SK-MEL-5 (cell line): Measurements from ENCODE around the gene WNK2. TPM values are rescaled to one million over a fixed set of nuclear protein-coding genes. Genes with fewer than 3 reads are reported as not detected.

Experiments used
- DNase-seq: peaks from one replicate; pipeline ENCODE4 v3.0.0-alpha.2; 2016; ENCODE audit warnings: low read depth, low spot score
- in situ Hi-C: cut with HindIII; loops from 2 replicates; pipeline ENCODE4 v1.10.0; 2016; ENCODE audit warnings: low sequenced_read_pairs, high pct_unique_total_duplicates, low pct_unique_long_range_greater_than_20kb
- total RNA-seq: library from RNA; depleted of rRNA; stranded (reverse); fragments of >200 nt; shearing (Covaris generic); gene quantifications from 2 replicates; pipeline ENCODE4 v1.2.3, GENCODE V29; 2014

WNK2 gene
- total RNA-seq, 1 experiment from 2014 or later = 2.4 TPM

- no peak for DNase-seq
- in situ Hi-C loops = no loop called here
Measured at GRCh38 chr9:93156475-93157008, 27.4 kb upstream of the WNK2 start.

- in situ Hi-C loops = no loop called here
- DNase-seq = peak; percentile 86
Measured at GRCh38 chr9:93159601-93160471, 24.1 kb upstream of the WNK2 start.

- DNase-seq = no peak
- in situ Hi-C loops = no loop called here
Measured at GRCh38 chr9:93161786-93162562, 22.0 kb upstream of the WNK2 start.

DNA sequence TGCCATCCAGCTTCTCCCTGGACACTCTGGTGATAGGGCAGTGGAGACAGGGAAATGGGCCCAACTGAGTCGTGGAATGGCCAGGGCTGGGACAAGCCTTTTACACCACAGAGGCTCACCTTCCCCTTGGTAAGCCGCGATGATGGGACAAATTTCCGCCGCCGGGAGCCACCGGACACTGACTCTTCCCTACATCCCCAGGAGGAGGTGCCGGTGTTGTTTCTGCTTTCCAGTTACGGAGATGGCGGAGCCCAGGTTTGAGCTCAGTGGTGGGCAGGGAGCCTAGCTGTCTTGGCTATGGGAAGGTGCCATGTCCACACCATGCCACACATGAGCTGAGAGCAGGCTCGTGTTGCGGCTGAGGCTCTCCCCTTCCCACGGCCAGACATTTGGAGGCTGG is 19.9 kb upstream of the WNK2 start:
- no peak for DNase-seq
- in situ Hi-C loops = no loop called here

GRCh38 chr9:93166699-93167098 is 17.2 kb upstream of the WNK2 start:
- DNase-seq = no peak

DNA sequence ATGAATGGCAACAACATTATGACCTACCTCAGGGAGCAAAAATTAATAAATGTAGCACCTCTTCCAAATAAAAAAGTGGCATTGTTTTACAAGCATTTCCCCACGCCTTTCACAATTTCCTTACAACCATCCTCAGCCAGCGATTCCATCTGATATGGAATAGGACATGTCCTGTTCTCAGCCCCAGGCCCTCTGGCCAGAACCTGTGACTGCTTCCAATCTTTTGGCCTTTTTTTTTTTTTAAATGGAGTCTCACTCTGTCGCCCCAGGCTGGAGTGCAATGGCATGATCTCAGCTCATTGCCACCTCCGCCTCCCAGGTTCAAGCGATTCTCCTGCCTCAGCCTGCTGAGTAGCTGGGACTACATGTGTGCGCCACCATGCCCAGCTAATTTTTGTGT is 16.8 kb upstream of the WNK2 start:
- in situ Hi-C loops = no loop called here
- no peak for DNase-seq

More at GRCh38 chr9:93166699-93167098, 17.2 kb upstream of the WNK2 start:
- in situ Hi-C loops = no loop called here

DNA sequence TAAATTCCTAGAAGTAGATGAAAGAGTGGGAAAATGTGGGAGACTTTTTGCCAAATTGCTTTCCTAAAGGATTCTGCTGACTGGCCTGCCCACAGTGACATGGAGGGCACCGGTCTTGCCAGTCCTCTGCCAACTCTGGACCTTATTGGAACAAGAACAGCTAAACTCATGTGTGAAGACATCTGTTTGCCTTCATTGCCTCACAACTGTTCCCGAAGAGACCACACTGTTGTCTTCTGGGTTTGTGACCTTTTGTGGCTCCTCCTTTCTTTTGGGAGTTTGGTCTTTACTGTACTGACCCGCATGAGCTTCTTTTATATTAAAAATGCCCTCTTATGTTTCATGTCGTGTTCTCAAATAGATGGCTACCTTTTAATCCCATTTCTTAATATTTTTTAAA is 16.1 kb upstream of the WNK2 start:
- in situ Hi-C loops = no loop called here
- no peak for DNase-seq

GRCh38 chr9:93168581-93168980 is 15.4 kb upstream of the WNK2 start:
- in situ Hi-C loops = no loop called here
- DNase-seq = no peak

GRCh38 chr9:93169444-93169843 is 14.5 kb upstream of the WNK2 start:
- DNase-seq = no peak
- in situ Hi-C loops = no loop called here

- in situ Hi-C loops = no loop called here
- no peak for DNase-seq
Measured at GRCh38 chr9:93170571-93170970, 13.4 kb upstream of the WNK2 start.

DNA sequence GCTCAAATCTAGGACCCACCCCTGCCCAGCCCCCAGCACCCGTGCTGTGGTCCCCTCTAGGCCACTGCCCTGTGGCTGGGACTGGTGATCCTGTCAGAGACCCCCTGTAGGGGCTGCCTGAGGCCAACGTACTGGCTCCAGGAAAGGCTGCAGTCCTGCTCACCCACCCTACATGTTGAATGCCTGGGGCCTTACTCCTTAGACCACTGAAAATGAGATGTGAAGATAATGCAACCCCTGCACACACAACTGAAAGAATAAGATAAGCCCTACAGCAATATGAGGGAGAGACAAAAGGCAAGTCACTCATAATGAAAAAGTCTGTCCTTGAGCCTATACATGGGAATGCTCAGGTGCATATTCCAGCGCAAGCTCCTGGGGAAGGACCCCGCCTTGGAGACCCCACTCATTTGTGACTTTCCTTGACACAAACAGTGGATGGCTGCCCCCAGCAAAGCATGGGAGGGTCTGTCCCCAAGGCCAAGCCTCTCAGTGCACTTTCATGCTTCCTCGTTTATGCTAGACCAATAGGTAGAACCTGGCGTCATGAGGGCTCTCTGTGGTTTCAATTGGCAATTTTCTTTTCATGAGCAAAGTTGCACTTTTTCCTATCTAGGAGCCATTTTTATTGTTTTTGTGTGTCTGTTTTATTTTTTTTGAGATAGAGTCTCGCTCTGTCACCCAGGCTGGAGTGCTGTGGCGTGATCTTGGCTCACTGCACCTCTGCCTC is 12.5 kb upstream of the WNK2 start:
- in situ Hi-C loops = no loop called here
- DNase-seq = no peak

DNA sequence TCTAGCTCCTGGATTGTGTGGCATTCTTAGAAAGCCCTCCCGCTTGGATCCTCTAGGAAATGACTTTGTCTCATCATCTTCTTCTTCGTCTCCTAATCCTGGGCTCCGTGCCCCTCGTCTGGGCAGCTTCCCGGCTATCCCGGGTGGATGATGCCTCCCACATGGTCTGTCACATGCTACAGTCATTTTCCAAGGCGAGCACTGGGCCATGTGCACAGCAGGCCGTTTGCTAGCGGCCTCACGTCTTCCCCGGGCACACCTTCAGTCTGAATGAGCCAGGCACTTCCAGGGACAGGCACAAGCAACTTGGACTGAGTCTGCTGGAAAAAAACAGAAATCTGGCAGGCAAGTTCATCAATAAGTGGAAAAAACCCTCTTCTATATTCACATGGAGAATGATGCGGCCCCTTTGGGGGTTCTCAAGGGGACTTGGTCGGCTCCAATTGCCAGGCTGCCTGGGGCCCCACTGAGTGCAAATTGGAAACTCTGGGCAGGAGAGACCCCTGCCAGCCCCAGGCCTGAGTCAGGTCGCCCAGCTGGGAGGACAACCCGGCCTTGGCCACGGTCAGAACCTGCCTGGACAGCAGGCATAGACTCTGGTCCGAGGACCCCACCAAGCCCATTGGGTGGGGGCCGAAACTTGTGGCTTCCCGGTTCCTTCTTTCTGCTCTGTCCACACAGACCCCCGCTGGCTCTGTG is 11.1 kb upstream of the WNK2 start:
- no peak for DNase-seq
- in situ Hi-C loops = no loop called here

GRCh38 chr9:93173365-93174051 is 10.4 kb upstream of the WNK2 start:
- in situ Hi-C loops = no loop called here
- no peak for DNase-seq

- in situ Hi-C loops = no loop called here
- DNase-seq = no peak
Measured at GRCh38 chr9:93174976-93175375, 9.0 kb upstream of the WNK2 start.

DNA sequence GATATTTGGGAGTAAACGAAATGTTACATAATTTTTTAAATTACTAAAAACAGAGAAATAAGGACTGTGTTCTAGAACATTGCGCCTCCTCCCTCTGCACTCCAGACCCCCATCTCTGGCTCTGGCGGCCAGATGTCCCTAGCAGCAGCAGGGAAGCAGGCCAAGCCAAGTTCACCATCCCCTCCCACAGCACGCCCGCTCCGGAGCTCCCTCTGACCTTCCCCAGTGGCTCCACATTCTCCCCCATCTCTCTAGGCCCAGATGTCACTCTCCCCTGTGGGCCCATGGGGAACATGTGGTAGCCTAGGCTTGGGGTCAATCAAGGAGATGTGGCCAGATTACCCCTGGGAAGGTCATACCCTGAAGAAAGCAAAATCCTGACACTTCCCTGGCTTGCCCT is 6.3 kb upstream of the WNK2 start:
- no peak for DNase-seq
- in situ Hi-C loops = no loop called here

- DNase-seq = no peak
Measured at GRCh38 chr9:93178851-93179786, 4.8 kb upstream of the WNK2 start.

More at GRCh38 chr9:93178851-93179786, 4.8 kb upstream of the WNK2 start:
- in situ Hi-C loops = no loop called here
